ENCODE measurements around the gene SKA1. TPM values are rescaled to one million over a fixed set of nuclear protein-coding genes. Genes with fewer than 3 reads are reported as not detected.
"Not testable (repeated sequence)": the region's sequence is repeated elsewhere in the genome, so short reads cannot be mapped to it uniquely, and the experiment has no call there.

SKA1 gene
- total and polyA plus RNA-seq, 9 donors, result 3.1 to 6.6 (median 4.4) TPM

DNA sequence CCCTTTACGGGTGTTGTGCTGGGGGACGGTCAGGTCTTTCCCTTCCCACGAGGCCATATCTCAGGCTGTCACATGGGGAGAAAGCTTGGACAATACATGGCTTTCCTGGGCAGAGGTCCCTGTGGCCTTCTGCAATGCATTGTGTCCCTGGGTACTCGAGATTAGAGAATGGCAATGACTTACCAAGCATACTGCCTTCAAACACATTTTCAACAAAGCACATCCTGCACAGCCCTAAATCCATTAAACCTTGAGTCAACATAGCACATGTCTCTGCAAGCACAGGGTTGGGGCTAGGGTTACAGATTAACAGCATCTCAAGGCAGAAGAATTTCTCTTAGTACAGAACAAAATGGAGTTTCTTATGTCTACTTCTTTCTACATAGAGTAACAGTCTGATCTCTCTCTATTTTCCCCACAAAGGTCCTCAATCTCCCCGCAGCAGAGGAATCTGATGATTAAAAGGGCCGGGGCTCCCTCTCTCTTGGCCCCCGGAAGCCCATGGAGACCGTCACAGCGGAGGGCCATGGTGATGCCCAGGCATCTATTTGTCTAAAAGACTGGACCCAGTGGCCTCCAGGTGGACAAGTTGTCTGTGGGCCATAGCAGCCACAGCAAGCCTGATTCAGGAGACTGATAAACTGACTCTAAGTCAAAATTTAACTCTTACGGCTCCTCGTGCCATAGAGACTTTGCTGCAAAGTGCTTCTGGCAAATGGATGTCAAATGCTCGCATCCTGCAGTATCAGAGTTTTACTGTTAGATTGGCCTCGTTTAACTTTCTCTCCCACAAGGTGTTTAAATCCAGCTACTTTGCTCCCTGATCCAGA lies 30.1 kb downstream of the SKA1 start:
- peaks cover 70% of the 10 kb centered on the region for H3K27me3 ChIP-seq (ENCODE audit: control insufficient read depth, insufficient read depth, low read length)
- H3K27ac ChIP-seq (ENCODE audit: low read length); DNase-seq; H3K4me3 ChIP-seq (ENCODE audit: low read length); H3K9me3 ChIP-seq (replicated peaks; ENCODE audit: control insufficient read depth, low read depth, low read length); H3K36me3 ChIP-seq (ENCODE audit: control insufficient read depth, insufficient read depth, low read length); H3K4me1 ChIP-seq (ENCODE audit: control insufficient read depth, insufficient read depth, low read length): not testable (repeated sequence)
- WGBS (ENCODE audit: insufficient coverage), result 47% methylated on average over 10 of the region's 13 CpGs

DNA sequence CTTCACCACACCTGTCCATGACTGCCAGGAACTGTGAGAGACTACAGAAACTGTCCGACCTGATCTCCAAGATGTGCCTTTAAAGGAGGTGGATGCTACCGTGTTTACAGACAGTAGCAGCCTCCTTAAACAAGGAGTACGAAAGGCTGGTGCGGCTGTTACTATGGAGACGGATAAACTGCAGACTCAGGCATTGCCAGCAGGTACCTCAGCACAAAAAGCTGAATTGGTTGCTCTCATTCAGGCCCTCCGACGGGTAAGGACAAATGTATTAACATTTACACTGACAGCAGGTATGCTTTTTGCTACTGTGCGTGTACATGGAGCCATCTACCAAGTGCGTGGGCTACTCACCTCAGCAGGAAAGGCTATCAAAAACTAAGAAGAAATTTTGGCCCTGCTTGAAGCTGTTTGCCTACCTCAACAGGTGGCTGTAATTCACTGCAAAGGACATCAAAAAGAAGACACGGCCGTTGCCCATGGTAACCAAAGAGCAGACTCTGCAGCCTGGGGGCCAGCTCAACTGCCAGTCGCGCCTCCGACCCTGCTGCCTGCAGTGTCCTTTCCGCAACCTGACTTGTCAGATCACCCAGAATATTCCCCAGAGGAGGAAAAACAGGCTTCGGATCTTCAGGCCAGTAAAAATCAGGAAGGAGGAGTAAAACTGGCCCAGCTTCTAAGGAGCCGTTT lies 30.9 kb downstream of the SKA1 start:
- no peaks in the 10 kb centered on the region for H3K36me3 ChIP-seq (ENCODE audit: control insufficient read depth, insufficient read depth, low read length)
- no peaks in the 10 kb centered on the region for H3K9me3 ChIP-seq (replicated peaks; ENCODE audit: control insufficient read depth, low read depth, low read length)
- peaks cover 66% of the 10 kb centered on the region for H3K27me3 ChIP-seq (ENCODE audit: control insufficient read depth, insufficient read depth, low read length)
- 26% methylated on average over 16 of the region's 17 CpGs for WGBS (ENCODE audit: insufficient coverage)
- no peak for DNase-seq
- H3K4me1 ChIP-seq (ENCODE audit: control insufficient read depth, insufficient read depth, low read length), result no peaks in the 10 kb centered on the region
- no peak overlapping the region for H3K27ac ChIP-seq (ENCODE audit: low read length)
- H3K4me3 ChIP-seq (ENCODE audit: low read length), result no peak overlapping the region

DNA sequence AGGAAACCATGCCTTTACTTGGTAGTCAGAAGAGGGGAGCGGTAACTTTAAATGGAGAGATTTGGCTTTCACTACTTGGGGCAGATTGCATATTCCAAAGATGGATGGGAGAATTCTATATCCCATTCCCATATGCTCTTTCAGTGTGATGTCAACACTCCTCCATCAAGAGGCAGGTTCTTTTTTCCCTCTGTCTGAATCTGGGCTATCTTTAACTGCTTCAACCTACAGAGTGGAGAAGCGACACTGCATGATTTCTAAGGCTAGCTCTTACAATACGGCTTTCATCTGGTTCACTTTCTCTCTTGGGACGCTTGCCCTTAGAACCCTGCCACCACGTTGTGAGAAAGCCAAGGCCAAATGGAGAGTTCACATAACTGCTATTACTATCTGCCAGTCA lies 34.4 kb downstream of the SKA1 start:
- no peak overlapping the region for H3K4me3 ChIP-seq (ENCODE audit: low read length)
- no peaks in the 10 kb centered on the region for H3K4me1 ChIP-seq (ENCODE audit: control insufficient read depth, insufficient read depth, low read length)
- H3K27me3 ChIP-seq (ENCODE audit: control insufficient read depth, insufficient read depth, low read length), result peaks cover 31% of the 10 kb centered on the region
- 38% methylated on average over 4 of the region's 5 CpGs for WGBS (ENCODE audit: insufficient coverage)
- no peak for DNase-seq
- H3K9me3 ChIP-seq (replicated peaks; ENCODE audit: control insufficient read depth, low read depth, low read length), result no peaks in the 10 kb centered on the region
- H3K36me3 ChIP-seq (ENCODE audit: control insufficient read depth, insufficient read depth, low read length), result no peaks in the 10 kb centered on the region
- H3K27ac ChIP-seq (ENCODE audit: low read length), result no peak overlapping the region

DNA sequence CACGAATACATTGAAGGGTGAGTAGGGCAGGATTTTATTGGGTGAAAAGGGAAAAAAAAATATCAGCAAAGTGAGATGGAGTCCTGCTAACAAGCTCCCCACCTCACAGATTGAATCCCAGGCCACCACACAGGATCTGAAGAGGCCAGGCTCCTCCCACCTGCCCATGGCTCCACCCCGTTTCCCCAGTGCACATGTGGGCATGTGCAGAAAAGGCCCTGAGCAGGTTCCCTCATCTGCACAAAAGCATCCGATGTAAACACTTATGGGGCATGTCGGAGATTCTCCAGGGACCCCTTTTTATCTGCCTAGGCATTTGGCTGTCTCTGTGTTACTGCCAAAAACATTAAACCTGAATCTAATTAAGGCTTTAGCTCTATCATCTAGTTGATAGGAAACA lies 35.2 kb downstream of the SKA1 start:
- H3K4me3 ChIP-seq (ENCODE audit: low read length), result no peak overlapping the region
- no peaks in the 10 kb centered on the region for H3K36me3 ChIP-seq (ENCODE audit: control insufficient read depth, insufficient read depth, low read length)
- H3K27ac ChIP-seq (ENCODE audit: low read length), result no peak overlapping the region
- no peaks in the 10 kb centered on the region for H3K4me1 ChIP-seq (ENCODE audit: control insufficient read depth, insufficient read depth, low read length)
- H3K27me3 ChIP-seq (ENCODE audit: control insufficient read depth, insufficient read depth, low read length), result peaks cover 28% of the 10 kb centered on the region
- no peaks in the 10 kb centered on the region for H3K9me3 ChIP-seq (replicated peaks; ENCODE audit: control insufficient read depth, low read depth, low read length)
- no CpG with 5 or more reads among the region's 4 CpGs for WGBS (ENCODE audit: insufficient coverage)
- DNase-seq, result no peak

DNA sequence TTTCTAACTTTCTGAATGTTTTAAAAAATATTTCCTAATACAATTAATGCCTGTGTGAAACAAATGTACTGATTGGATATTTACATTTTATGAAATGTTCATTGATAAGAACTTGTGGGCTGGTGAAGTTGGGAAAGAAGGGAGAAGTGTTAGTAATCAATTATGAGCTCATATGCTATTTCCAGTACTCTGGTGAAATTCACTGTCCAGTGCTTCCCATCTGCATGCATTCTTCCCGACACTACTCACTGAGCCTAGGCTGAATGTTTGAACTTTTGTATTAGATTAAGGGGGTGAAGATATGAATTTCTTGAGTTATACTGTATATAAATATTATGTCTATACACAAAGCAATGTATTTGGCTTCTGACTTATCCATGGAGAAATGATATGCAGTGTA lies 36.0 kb downstream of the SKA1 start:
- Histone ChIP-seq H3K27me3 (ENCODE audit: control insufficient read depth, insufficient read depth, low read length) (peaks cover 20% of the 10 kb centered on the region), H3K4me1 (ENCODE audit: control insufficient read depth, insufficient read depth, low read length) (no peaks in the 10 kb centered on the region), H3K36me3 (ENCODE audit: control insufficient read depth, insufficient read depth, low read length) (no peaks in the 10 kb centered on the region), H3K9me3 (replicated peaks; ENCODE audit: control insufficient read depth, low read depth, low read length) (no peaks in the 10 kb centered on the region), H3K4me3 (ENCODE audit: low read length) (no peak overlapping the region), H3K27ac (ENCODE audit: low read length) (no peak overlapping the region)
- DNase-seq, result no peak
- WGBS (ENCODE audit: insufficient coverage), result no CpG with 5 or more reads among the region's 1 CpG

DNA sequence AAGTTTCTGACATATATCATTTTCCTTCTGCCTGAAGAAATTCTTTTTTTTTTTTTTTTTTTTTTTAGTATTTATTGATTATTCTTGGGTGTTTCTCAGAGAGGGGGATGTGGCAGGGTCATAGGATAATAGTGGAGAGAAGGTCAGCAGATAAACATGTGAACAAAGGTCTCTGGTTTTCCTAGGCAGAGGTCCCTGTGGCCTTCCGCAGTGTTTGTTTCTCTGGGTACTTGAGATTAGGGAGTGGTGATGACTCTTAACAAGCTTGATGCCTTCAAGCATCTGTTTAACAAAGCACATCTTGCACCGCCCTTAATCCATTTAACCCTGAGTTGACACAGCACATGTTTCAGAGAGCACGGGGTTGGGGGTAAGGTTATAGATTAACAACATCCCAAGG lies 42.0 kb downstream of the SKA1 start:
- H3K27ac ChIP-seq (ENCODE audit: low read length); H3K36me3 ChIP-seq (ENCODE audit: control insufficient read depth, insufficient read depth, low read length); H3K27me3 ChIP-seq (ENCODE audit: control insufficient read depth, insufficient read depth, low read length); H3K4me1 ChIP-seq (ENCODE audit: control insufficient read depth, insufficient read depth, low read length); H3K4me3 ChIP-seq (ENCODE audit: low read length); H3K9me3 ChIP-seq (replicated peaks; ENCODE audit: control insufficient read depth, low read depth, low read length); DNase-seq: not testable (repeated sequence)
- no CpG with 5 or more reads among the region's 3 CpGs for WGBS (ENCODE audit: insufficient coverage)

DNA sequence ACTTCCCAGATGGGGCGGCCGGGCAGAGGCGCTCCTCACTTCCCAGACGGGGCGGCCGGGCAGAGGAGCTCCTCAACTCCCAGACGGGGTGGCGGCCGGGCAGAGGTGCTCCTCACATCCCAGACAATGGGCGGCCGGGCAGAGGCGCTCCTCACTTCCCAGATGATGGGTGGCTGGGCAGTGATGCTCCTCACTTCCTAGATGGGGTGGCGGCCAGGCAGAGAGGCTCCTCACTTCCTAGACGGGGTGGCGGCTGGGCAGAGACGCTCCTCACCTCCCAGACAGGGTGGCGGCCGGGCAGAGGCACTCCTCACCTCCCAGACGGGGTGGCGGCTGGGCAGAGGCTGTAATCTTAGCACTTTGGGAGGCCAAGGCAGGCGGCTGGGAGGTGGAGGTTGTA lies 42.9 kb downstream of the SKA1 start:
- H3K9me3 ChIP-seq (replicated peaks; ENCODE audit: control insufficient read depth, low read depth, low read length); H3K4me1 ChIP-seq (ENCODE audit: control insufficient read depth, insufficient read depth, low read length); H3K27ac ChIP-seq (ENCODE audit: low read length); H3K27me3 ChIP-seq (ENCODE audit: control insufficient read depth, insufficient read depth, low read length); DNase-seq; H3K4me3 ChIP-seq (ENCODE audit: low read length); H3K36me3 ChIP-seq (ENCODE audit: control insufficient read depth, insufficient read depth, low read length): not testable (repeated sequence)
- WGBS (ENCODE audit: insufficient coverage), result 85% methylated on average over 5 of the region's 21 CpGs

DNA sequence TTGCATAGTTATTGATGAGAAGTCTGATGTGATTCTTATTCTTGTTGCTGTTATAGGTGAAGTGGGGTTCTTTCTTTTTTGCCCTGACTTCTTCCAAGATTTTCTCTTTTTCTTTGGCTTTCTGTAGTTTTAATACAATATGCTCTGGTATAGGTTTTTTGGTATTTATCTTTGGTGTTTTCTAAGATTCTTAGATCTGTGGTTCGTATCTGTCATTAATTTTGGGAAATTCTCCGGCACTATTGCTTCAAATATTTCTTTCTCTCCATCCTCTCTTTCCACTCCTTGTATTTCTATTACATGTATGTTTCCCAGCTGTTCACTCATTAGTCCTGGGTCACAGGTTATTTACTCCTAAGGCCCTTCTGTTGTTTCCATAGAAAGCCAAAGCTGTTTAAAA lies 43.8 kb downstream of the SKA1 start:
- no peak overlapping the region for H3K27ac ChIP-seq (ENCODE audit: low read length)
- H3K4me3 ChIP-seq (ENCODE audit: low read length), result no peak overlapping the region
- no peaks in the 10 kb centered on the region for H3K27me3 ChIP-seq (ENCODE audit: control insufficient read depth, insufficient read depth, low read length)
- H3K9me3 ChIP-seq (replicated peaks; ENCODE audit: control insufficient read depth, low read depth, low read length), result peaks cover 2% of the 10 kb centered on the region
- WGBS (ENCODE audit: insufficient coverage), result no CpG with 5 or more reads among the region's 2 CpGs
- H3K4me1 ChIP-seq (ENCODE audit: control insufficient read depth, insufficient read depth, low read length), result no peaks in the 10 kb centered on the region
- no peaks in the 10 kb centered on the region for H3K36me3 ChIP-seq (ENCODE audit: control insufficient read depth, insufficient read depth, low read length)
- DNase-seq, result no peak

DNA sequence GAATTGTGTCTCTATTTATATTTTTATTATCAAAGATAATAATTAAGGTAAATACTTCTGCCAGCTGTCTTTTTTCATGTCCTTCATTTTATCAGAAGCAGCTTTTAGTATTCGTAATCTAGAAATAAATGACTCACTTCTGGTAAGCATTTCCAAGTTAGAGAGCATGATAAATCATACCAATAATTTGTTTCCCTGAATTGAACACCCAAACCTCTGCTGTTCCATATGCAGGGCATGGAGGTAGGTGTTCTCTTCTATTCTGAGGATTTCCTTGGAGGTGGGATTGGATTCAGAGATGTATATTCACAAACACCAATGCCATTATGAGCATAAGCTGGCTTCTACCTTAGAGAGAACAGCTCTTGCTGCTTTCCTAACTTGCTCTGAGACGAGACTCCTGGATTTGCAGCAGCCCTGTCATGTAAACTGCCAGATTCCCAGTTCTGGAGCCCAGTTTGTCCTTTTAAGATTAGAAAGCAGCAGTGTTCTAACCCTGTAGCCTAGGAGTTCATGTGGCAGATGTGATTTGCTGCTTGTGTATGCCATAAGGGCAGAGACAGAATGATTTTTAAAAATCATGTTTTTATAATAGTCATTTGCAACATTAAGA lies 47.5 kb downstream of the SKA1 start:
- DNase-seq, result no peak
- no peaks in the 10 kb centered on the region for H3K36me3 ChIP-seq (ENCODE audit: control insufficient read depth, insufficient read depth, low read length)
- H3K9me3 ChIP-seq (replicated peaks; ENCODE audit: control insufficient read depth, low read depth, low read length), result peaks cover 2% of the 10 kb centered on the region
- H3K27ac ChIP-seq (ENCODE audit: low read length), result no peak overlapping the region
- no peaks in the 10 kb centered on the region for H3K27me3 ChIP-seq (ENCODE audit: control insufficient read depth, insufficient read depth, low read length)
- WGBS (ENCODE audit: insufficient coverage), result 56% methylated on average over 1 of the region's 2 CpGs
- H3K4me3 ChIP-seq (ENCODE audit: low read length), result no peak overlapping the region
- no peaks in the 10 kb centered on the region for H3K4me1 ChIP-seq (ENCODE audit: control insufficient read depth, insufficient read depth, low read length)

DNA sequence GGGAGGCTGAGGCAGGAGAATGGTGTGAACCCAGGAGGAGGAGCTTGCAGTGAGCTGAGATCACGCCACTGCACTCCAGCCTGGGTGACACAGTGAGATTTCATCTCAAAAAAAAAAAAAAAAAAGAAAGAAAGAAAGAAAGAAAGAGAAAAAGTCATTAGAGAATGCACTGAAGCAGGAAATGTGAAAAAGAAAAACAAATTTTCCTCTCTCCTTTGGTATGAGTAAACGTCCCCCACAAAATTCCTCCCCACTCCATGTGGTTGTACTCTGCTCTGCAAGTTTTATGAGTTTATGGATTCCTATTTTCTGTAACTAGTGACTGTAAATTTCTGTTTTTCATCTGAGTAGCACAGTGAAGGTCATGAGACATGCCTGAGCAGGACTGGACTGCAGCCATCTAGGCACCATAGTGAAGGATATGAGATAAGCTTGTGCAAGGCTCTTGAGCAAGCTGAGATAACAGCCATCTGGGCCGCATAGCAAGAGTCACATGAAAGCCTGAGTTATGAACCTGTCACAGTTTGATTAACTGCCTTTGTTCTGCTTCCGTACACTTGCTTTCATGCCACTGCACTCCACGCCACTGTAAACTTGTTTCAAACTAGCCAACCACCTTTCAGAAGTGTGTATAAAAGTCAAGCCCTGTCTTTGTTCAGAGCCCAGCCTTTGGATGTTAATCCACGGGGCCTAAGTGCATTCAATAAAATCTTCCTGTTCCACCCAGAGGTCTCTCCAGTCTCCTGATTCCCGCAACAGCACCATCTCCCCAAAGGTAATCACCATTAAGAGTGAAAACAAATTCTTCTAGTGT lies 50.2 kb downstream of the SKA1 start:
- Histone ChIP-seq H3K4me1 (ENCODE audit: control insufficient read depth, insufficient read depth, low read length) (no peaks in the 10 kb centered on the region), H3K9me3 (replicated peaks; ENCODE audit: control insufficient read depth, low read depth, low read length) (no peaks in the 10 kb centered on the region), H3K4me3 (ENCODE audit: low read length) (no peak overlapping the region), H3K27ac (ENCODE audit: low read length) (no peak overlapping the region), H3K36me3 (ENCODE audit: control insufficient read depth, insufficient read depth, low read length) (no peaks in the 10 kb centered on the region), H3K27me3 (ENCODE audit: control insufficient read depth, insufficient read depth, low read length) (no peaks in the 10 kb centered on the region)
- DNase-seq, result no peak
- WGBS (ENCODE audit: insufficient coverage), result 79% methylated on average over 4 of the region's 7 CpGs

Data from muscle of leg (tissue), 11 donors.